Posterior cingulate gyrus (tissue), 11 donors: ENCODE measurements around the gene STK36.

ENCODE experiments used
- DNase-seq, 10 donors: peaks; one replicate each; pipeline versions ENCODE4 v3.0.0 to v3.0.0-alpha.2; 2020 to 2021; ENCODE audit warnings: mixed read lengths in 3 of 10
- intact Hi-C: fragments of 100-400 bp; cut with DNase I; formaldehyde crosslinking; loops from one replicate; pipeline ENCODE4 v1.15.1; 2023

STK36 gene

DNA sequence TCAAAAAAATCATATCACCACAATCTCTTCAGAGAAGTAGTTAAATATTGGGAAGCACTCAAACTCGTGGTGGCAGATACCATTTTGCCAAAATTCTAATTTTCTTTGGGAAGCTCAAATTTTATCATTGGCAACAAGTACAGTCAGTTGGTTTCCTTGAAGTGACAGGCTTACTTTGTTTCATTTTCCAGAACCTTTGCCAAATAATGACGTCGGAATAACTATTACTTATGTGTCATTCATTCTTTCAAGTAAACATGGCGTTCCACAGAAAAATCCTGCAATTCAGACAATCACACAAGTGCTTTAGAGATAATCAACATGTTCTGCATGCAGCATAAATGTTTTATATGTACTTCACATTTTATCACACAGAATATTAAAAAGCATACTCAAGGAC lies 44.2 kb downstream of the STK36 start:
- DNase-seq = no peak
- intact Hi-C loops = no loop called here

DNA sequence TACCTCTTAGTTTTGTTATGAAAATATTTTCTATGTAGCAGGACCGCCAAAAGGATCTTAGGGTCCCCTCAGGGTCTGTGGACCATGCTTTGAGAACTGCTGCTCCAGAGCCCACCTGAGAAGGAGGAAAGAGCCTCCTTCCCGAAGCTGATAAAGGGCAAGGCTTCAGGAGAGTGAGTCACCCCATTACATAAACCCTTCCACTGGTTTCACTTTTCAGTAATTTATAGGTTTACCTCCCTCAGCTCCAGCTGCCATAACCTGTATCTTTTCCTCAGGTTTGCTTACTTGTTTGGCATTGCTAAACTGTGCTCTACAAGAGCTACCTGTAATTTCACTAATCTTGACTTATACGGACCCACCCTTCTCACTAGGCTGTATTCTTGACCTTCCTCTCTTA lies 45.4 kb downstream of the STK36 start:
- no peak for DNase-seq
- intact Hi-C loops = no loop called here

DNA sequence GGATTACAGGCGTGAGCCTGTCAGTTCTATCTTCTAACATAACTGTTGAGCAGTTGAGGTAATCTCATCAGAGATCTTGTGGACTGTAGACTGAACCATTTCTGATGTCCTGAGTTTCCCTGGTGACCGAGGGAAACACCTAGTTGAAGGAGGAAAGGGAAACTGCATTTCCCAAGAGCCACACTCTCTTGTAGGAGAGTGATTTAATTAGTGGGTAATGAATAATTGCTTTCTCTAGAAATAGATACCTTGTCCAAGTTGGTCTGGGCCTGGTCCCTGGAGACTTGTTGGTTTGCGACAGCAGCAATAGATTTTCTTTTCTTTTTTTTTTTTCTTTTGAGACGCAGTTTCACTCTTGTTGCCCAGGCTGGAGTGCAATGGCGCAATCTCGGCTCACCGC lies 46.2 kb downstream of the STK36 start:
- DNase-seq = no peak
- intact Hi-C loops = no loop called here

DNA sequence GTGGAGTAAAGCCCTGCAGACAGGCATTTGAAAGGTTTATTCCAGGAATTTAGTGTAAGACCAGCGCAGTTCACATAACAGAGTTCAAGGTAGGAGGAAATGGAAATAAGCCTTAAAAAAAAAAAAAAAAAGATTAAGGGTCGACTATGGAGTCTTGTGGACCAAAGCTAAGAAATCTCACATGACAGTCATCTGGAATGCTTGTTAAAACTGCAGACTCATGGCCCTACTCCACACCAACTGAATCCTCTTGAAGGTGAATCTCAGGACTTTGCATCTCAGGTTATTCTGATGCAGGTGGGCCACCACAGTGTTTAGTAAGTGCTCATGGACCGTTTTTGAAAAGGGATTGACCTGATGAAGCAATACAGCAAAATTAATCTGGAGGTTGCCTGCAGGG lies 47.6 kb downstream of the STK36 start:
- no peak for DNase-seq
- intact Hi-C loops = no loop called here

DNA sequence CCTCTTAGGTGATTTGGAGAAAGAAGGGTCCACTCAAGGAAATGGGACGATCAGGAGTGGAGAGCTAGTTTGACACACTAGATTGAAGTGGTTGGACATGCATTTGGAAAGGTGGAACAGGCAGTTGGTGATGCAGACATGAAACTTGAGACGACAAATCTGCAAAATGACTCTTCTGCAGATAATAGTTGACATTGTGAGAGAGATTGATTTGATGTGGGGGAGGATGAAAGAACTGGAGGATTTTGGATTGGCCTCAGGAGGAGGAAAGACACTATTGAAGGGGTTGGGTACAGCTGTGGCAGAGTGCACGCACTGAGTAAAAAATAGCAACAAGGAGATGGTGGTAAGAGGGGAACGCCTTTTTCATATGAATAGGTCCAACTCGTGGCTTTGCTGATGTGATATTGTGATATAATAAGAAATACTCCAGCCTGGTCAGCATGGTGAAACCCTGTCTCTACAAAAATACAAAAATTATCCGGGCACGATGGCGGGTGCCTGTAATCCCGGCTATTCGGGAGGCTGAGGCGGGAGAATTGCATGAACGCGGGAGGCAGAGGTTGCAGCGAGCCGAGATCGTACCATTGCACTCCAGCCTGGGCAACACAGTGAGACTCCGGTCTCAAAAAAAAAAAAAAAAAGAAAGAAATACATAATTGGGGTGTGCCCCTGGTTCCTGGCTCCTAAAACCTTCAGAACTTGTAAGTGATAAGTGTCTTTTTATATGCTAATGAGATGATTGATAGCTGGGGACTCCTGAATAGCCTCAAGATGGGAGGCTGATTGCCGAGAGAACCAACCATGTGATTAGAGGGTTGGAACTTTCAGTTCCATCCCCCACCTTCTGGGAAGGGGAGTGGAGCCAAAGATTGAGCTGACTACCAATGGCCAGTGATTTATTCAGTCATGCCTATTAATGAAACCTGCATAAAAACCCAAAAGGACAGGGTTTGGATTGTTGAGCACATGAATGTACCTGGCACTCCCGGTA lies 48.5 kb downstream of the STK36 start:
- DNase-seq = no peak
- intact Hi-C loops = no loop called here

DNA sequence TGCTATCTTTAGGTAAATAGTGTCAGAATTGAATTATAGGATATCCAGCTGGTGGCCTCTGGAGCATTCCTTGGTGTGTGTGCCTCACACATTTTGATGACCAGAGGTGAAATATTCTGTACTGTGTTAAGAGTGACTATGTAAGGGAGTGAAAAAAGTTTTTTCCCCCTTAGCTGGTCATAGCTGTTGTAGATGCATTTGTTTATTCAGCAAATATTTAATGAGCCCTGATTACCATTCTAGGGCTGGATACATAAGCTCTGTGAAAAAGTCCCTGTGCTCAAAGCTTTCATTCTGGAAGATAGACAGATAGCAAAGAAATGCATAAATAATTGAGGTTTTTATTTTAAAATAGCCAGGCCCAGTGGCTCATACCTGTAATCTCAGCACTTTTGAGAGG lies 49.6 kb downstream of the STK36 start:
- no peak for DNase-seq
- intact Hi-C loops = no loop called here

DNA sequence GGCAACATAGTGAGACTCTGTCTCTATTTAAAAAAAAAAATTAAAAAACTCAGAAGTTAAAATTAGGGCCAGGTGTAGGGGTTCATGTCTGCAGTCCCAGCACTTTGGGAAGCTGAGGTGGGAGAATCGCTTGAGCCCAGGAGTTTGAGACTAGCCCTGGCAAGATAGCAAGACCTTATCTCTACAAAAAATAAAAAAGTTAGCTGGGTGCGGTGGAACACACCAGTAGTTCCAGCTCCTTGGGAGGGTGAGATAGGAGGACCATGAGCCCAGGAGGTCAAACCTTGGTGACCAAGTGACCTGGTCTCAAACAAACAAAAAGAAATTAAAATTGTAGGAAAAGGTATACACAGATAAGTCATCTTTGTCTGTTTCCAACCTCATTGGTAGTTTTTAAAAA lies 50.0 kb downstream of the STK36 start:
- intact Hi-C loops = no loop called here
- no peak for DNase-seq

DNA sequence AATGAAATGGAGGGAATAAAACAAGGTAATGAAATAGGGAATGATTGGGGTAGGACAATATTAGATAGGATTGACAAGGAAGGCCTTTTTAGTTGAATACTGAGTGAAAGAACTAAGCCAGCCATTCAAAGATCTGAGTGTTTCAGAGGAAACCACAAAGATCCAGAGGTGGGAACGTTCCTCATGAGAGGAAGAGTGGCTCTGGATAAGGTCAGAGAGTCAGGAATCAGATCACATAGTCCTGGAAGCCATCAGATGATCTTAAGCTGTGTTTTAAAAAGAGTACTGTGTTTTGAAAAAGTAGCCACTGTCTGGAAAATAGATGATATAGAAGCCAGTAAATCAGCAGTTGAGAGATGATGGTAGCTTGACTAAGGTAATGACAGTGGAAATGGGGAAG lies 50.5 kb downstream of the STK36 start:
- intact Hi-C loops = no loop called here

DNA sequence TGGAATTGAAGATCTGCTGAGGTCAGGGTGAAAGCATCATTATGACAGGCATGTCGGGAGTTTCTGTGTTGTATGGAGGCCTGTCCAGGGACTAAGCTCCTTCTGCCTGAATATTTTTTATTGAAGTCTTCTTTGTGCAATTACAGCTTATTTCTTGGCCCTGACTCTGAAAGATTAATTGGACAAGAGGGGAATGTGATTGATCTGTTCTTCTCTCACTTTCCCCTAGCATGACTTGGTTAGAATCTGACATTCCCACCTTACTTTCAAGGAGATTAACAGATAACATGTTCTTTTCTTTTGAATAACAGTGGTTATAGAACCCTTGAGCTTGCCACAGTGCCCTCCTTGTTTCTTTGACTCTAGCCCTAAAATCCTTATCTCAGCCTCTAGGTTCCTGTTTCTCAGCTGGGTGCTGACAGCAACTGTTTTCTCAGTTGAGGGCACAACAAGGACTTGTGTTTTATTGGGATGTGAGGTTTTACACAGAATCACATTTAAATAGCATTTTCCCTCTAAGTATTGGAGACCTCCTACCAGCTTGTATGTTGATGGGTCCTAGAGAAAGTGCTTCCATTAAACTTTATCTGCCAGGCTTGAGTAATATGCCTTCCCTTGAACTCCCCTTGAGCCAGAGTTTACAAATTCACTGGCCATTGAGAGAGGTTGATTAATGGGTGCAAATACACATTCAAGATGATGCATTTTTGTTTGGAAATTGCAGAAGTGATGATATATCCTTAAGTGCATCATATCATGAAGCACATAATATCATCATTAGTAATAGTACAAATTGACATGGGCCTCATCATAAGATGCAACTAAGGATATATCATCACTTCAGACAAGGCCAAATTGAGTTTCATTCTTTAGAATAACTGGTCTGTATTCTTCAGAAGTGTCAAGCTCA lies 51.2 kb downstream of the STK36 start:
- DNase-seq = no peak
- intact Hi-C loops = no loop called here

More for the DNA sequence above, 50.5 kb downstream of the STK36 start:
- no peak for DNase-seq

DNA sequence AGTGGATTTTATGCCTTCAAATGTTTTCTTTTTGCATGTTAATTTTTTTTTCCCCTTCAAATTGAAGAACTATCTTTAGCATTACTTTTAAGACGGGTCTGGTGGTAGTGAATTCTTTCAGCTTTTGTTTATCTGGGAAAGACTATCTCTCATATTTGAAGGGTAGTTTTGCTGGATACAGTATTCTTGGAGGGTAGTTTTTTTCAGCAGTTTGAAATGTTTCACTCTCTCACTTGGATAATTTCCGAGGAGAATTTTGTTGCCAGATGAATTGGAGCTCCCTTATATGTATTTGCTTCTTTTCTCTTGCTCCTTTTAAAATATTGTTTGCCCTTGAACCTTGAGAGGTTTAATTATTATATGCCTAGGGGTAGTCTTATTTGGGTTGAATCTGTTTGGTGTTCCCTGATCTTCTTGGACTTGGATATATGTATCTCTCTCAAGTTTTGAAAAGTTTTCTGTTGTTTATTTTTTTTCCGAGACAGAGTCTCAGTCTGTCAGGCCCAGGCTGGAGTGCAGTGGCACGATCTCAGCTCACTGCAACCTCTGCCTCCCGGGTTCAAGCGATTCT lies 54.2 kb downstream of the STK36 start:
- intact Hi-C loops = loop anchor here (5.0 kb wide), 1 partner anchor 121 kb away; no protein-coding TSS in a partner anchor
- DNase-seq = no peak

DNA sequence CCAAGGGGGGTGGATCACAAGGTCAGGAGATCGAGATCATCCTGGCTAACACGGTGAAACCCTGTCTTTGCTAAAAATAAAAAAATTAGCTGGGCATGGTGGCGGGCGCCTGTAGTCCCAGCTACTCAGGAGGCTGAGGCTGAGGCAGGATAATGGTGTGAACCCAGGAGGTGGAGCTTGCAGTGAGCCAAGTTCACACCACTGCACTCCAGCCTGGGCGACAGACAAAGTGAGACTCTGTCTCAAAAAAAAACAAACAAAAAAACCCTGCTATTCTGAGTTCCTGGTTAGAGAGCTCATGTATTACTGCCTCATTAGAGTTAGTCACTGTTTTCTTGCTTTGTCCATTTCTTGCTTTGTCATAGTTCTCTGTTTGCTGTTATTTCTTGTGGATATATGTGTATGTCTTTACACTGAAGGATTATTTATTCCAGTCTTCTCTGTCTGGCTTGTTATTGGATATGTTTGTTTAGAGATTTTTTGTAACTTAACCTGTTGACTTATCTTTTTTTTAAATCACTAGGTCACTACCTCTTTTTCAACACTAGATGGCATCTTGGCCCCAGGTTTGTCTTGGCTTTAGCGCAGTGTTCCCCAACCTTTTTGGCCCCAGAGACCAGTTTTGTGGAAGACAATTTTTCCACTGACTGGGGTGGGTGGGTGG lies 55.7 kb downstream of the STK36 start:
- DNase-seq = no peak
- intact Hi-C loops = loop anchor here (5.0 kb wide), 1 partner anchor 120 kb away; no protein-coding TSS in a partner anchor

DNA sequence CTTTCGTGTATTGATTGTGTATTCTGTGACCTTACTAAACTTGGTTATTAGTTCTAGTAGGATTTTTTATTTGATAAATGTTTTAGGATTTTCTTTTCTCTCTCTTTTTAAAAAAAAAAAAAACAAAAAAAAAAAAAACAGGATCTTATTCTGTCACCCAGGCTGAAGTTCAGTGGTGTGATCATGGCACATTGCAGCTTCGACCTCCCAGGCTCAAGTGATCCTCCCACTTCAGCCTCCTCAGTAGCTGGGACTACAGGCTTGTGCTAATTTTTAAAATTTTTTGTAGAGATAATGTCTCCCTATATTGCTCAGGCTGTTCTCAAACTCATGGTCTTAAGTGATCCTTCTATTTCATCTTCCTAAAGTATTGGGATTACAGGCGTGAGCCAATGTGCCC lies 57.8 kb downstream of the STK36 start:
- intact Hi-C loops = loop anchor here (5.0 kb wide), 1 partner anchor 118 kb away; no protein-coding TSS in a partner anchor
- DNase-seq = no peak

DNA sequence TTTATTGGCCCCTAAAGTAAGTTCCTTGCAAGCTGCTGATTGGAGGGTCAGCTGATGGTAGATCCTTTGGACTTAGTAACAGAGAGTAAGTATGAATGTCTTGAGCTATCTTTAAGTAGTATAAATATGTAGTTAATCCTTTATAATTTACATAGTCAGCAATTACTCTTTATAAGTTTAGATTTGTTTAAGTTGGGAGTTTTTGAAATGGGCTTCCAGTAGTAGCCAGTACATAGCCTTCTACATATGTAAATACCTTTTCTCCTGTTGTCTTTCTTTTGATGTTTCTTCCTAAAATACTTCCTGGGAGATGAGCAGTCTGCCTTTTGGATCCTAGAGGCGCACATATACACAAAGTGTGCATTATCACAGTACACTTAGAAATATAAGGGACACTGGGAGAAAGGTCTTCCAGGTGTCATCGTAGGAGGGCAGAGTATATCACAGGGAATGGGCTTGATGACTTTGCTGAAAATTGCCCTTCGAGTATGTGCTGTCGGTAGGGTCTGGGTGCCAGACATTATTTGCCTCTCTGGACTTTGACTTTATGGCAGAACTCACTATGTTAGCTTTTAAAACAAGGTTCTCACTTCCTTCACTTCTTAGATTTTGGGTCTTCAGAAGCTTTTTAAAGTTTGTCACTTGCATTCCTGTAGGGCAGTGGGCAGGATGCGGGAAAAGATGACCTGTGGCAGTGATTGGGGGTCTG lies 60.3 kb downstream of the STK36 start:
- DNase-seq = no peak
- intact Hi-C loops = no loop called here

DNA sequence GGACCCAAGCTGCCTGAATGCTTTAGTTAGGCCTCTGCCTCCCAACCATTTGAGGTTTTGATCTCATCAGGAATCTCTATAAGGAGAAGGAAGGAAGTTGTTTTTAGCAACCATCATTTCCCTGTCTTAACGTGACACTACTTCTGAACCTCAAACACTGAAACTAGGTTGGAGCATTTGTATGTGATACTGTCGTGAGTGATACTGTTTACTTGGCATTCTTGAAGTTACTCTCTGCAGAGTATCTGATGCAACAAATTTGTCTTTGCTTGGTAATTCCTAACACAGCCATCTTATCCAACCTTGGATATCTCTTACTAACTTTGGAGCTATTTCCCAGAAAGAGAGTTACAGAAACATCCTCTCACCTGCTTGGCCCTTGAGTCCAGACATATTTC lies 60.9 kb downstream of the STK36 start:
- intact Hi-C loops = no loop called here
- DNase-seq = no peak

DNA sequence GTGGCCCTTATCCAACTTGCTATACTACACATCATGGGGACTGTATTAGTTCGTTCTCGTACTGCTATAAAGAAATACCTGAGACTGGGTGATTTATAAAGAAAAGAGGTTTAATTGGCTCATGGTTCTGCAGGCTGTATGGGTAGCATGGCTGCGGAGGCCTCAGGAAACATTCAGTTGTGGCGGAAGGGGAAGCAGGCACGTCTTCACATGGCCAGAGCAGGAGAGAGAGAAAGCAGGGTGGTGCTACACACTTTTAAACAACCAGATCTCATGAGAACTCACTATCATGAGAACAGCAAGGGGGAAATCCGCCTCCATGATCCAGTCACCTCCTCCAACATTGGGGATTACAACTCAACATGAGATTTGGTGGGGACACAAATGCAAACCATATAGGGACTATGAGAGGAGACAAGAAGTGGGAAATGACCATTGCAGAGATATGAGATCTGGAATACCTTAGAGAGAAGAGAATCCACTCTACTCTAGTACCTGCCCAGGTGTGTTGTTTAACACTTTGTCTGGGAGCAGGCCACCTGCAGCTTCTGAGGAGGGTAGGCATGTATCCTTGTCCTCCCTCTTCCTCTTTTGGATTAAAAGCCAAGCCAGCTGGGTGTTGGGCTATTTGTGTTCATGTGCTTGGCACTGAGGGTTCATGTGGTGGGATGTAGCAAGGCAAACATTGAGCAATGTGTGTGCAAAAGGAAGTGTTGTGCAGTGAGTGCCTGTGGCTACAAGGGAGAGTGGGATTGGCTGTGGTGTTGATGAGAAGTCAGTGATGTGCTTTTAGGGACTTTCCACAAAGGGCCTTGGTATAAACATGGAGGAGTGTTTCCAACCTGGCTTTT lies 61.5 kb downstream of the STK36 start:
- intact Hi-C loops = no loop called here
- peak in 1 of 10 donors; percentile 31 for DNase-seq

DNA sequence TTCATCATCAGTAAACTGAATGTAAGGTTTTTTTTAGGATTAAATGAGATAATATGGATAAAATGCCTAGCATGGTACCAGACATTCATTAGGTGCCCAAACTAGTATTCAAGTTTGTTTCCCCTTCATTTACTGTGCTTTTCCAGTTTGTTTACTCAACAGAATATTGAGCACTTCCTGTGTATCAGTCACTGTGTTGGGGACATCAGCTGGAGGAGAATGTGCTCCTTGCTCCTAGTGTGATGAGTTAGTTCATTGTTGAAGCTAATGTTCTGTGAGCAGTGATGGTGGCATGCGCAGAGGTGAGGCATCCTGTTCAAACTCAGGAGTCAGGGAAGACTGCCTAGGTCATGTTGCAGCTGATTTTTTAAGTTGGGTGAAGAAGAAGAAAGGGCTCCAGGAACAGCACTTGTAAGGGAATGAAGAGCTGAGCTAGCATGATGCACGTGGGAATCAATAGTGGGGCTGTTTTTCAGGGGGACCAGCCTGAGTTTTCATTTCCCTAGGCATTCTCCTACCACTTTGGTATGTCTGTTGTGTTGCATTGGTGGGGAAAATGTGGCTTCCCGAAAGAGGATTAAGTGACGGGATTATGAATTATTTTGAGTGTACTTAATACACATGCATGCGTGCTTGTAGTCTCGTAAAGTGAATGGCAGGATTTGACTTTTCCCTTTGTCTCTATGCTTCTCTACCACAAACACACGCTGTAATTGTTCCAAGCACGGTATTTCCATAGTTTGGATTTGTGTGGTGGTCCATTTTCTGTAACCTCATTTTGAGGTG lies 62.5 kb downstream of the STK36 start:
- DNase-seq = no peak
- intact Hi-C loops = no loop called here

DNA sequence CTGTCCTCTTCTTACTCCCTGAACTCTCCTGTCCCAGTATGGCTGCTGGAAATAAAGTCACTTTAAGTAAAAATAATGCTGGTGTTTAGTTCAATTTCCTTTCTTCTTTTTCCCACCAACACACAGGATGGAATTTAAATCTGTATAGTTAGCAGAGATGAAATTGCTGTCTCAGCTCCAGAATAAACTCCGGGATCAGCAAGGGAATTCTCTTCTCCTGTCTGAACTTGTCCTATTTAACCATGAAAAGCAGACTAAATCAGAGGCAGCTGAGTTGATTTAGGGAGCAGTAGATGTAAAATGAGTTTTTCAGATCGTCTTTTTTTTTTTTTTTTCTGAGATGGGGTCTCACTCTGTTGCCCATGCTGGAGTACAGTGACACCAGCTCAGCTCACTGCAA lies 64.6 kb downstream of the STK36 start:
- intact Hi-C loops = no loop called here
- no peak for DNase-seq

DNA sequence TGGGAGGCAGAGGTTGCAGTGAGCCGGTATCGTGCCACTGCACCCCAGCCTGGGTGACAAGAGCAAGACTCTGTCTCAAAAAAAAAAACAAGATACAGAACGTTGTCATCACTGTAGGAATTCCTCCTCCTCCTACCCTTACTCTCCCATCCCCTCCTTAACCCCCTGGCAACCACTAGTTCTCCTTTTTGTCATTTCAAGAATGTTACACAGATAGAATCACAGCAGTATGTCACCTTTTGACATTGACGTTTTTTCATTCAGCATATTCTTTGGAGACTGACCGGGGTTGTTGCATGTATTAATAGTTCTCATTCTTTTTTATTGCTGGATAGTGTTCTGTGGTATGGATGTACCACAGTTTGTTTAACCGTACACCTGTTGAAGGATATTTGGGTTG lies 71.2 kb downstream of the STK36 start:
- intact Hi-C loops = no loop called here
- no peak for DNase-seq
